Measurements from ENCODE around the gene BLZF1. TPM values are rescaled to one million over a fixed set of nuclear protein-coding genes. Genes with fewer than 3 reads are reported as not detected.

Gene BLZF1
- total RNA-seq, 1 donor from 2014 or later, result 11.3 TPM

Other genes with a start within 250 kb of the BLZF1 start
- 10.6 and 13.8 TPM in 2 replicates for gene NME7, start 398 bp upstream of the BLZF1 start, total RNA-seq
- 0.09 TPM in 1 of 2 replicates, not detected in the other for gene CCDC181, start 59.3 kb downstream of the BLZF1 start, total RNA-seq
- 12.1 and 12.2 TPM in 2 replicates for gene SLC19A2, start 117.7 kb downstream of the BLZF1 start, total RNA-seq
- gene F5, start 218.3 kb downstream of the BLZF1 start, total RNA-seq, result 46.3 and 51.3 TPM in 2 replicates